Activated T-helper 2 cell treated with anti-CD3 and anti-CD28 coated beads, Interferon-gamma antibody, Interleukin-2, Interleukin-4, amounts not matched to agents 10 μg/mL and 5 μg/mL and 100 μg/mL, durations not matched to agents 14 hours and 24 hours and 36 hours (primary cell): Measurements from ENCODE around the gene SIGLECL1. TPM values are rescaled to one million over a fixed set of nuclear protein-coding genes. Genes with fewer than 3 reads are reported as not detected.

ENCODE experiments used
- DNase-seq: peaks from one replicate; pipeline ENCODE4 v3.0.0; 2021; ENCODE audit warnings: low spot score
- H3K27ac Mint-ChIP-seq: one replicate; pipeline ENCODE4 v1.8.0; 2021; ENCODE audit warnings: mixed read lengths
- H3K27me3 Mint-ChIP-seq: one replicate; pipeline ENCODE4 v1.8.0; 2021; ENCODE audit warnings: low read depth, mixed read lengths
- H3K36me3 Mint-ChIP-seq: one replicate; pipeline ENCODE4 v1.8.0; 2021; ENCODE audit warnings: low read depth, mixed read lengths
- H3K4me1 Mint-ChIP-seq: one replicate; pipeline ENCODE4 v1.8.0; 2021; ENCODE audit warnings: low read depth, mixed read lengths
- H3K4me3 Mint-ChIP-seq: one replicate; pipeline ENCODE4 v1.8.0; 2021; ENCODE audit warnings: low read depth, mild to moderate bottlenecking, moderate library complexity, mixed read lengths
- H3K9me3 Mint-ChIP-seq: one replicate; pipeline ENCODE4 v1.8.0; 2021; ENCODE audit warnings: mixed read lengths
- intact Hi-C: fragments of 100-400 bp; cut with micrococcal nuclease; formaldehyde crosslinking; loops from one replicate; pipeline ENCODE4 v1.15.1; 2023
- total RNA-seq: library from RNA; stranded (reverse); gene quantifications from 2 replicates; pipeline ENCODE4 v1.2.3, GENCODE V29; 2022

The SIGLECL1 gene
- total RNA-seq, 1 donor from 2014 or later, result not detected

GRCh38 chr19:51226067-51226466 is 24.8 kb upstream of the SIGLECL1 start:
- Mint-ChIP-seq H3K4me1 (peaks cover 54% of the 10 kb centered on the region), H3K36me3 (peaks cover 23% of the 10 kb centered on the region), H3K27me3 (peaks cover 40% of the 10 kb centered on the region), H3K9me3 (no peaks in the 10 kb centered on the region), H3K27ac (peak overlapping the region; percentile 51), H3K4me3 (peak overlapping the region; percentile 76)
- intact Hi-C loops, result loop anchor here (2.0 kb wide), 1 partner anchor 19 kb away; no protein-coding TSS in a partner anchor
- no peak for DNase-seq

GRCh38 chr19:51227326-51227725 is 23.6 kb upstream of the SIGLECL1 start:
- H3K9me3 Mint-ChIP-seq, result no peaks in the 10 kb centered on the region
- H3K4me1 Mint-ChIP-seq, result peaks cover 54% of the 10 kb centered on the region
- DNase-seq, result no peak
- H3K36me3 Mint-ChIP-seq, result peaks cover 31% of the 10 kb centered on the region
- H3K27me3 Mint-ChIP-seq, result peaks cover 43% of the 10 kb centered on the region
- H3K27ac Mint-ChIP-seq, result peak overlapping the region; percentile 50
- intact Hi-C loops, result loop anchor here (1.0 to 2.0 kb wide), 3 partner anchors 8 to 29 kb away; no protein-coding TSS in a partner anchor
- peak overlapping the region; percentile 61 for H3K4me3 Mint-ChIP-seq

GRCh38 chr19:51227966-51228365 is 22.9 kb upstream of the SIGLECL1 start:
- intact Hi-C loops, result loop anchor here (1.0 to 2.0 kb wide), 3 partner anchors 9 to 28 kb away; no protein-coding TSS in a partner anchor
- Mint-ChIP-seq H3K9me3 (peaks cover 4% of the 10 kb centered on the region), H3K36me3 (peaks cover 36% of the 10 kb centered on the region), H3K4me1 (peaks cover 54% of the 10 kb centered on the region), H3K27ac (peak overlapping the region; percentile 50), H3K4me3 (peak overlapping the region; percentile 61), H3K27me3 (peaks cover 44% of the 10 kb centered on the region)
- DNase-seq, result no peak

- no peak overlapping the region for H3K4me3 Mint-ChIP-seq
- intact Hi-C loops, result no loop called here
- H3K36me3 Mint-ChIP-seq, result peaks cover 17% of the 10 kb centered on the region
- no peak for DNase-seq
- no peak overlapping the region for H3K27ac Mint-ChIP-seq
- no peaks in the 10 kb centered on the region for H3K9me3 Mint-ChIP-seq
- H3K27me3 Mint-ChIP-seq, result peaks cover 11% of the 10 kb centered on the region
- H3K4me1 Mint-ChIP-seq, result peaks cover 13% of the 10 kb centered on the region
Measured at GRCh38 chr19:51240866-51241265, 10.0 kb upstream of the SIGLECL1 start.

- no peaks in the 10 kb centered on the region for H3K9me3 Mint-ChIP-seq
- peaks cover 27% of the 10 kb centered on the region for H3K4me1 Mint-ChIP-seq
- peaks cover 17% of the 10 kb centered on the region for H3K36me3 Mint-ChIP-seq
- no peak overlapping the region for H3K4me3 Mint-ChIP-seq
- intact Hi-C loops, result no loop called here
- peaks cover 11% of the 10 kb centered on the region for H3K27me3 Mint-ChIP-seq
- H3K27ac Mint-ChIP-seq, result no peak overlapping the region
- DNase-seq, result no peak
Measured at GRCh38 chr19:51242881-51243630, 7.8 kb upstream of the SIGLECL1 start.

GRCh38 chr19:51246164-51246552 is 4.7 kb upstream of the SIGLECL1 start:
- H3K4me3 Mint-ChIP-seq, result no peak overlapping the region
- peaks cover 4% of the 10 kb centered on the region for H3K9me3 Mint-ChIP-seq
- peaks cover 1% of the 10 kb centered on the region for H3K27me3 Mint-ChIP-seq
- intact Hi-C loops, result no loop called here
- H3K4me1 Mint-ChIP-seq, result peaks cover 44% of the 10 kb centered on the region
- H3K27ac Mint-ChIP-seq, result no peak overlapping the region
- peaks cover 8% of the 10 kb centered on the region for H3K36me3 Mint-ChIP-seq
- DNase-seq, result no peak

- Mint-ChIP-seq H3K36me3 (peaks cover 10% of the 10 kb centered on the region), H3K9me3 (peaks cover 4% of the 10 kb centered on the region), H3K4me1 (peaks cover 52% of the 10 kb centered on the region), H3K27me3 (no peaks in the 10 kb centered on the region), H3K4me3 (no peak overlapping the region), H3K27ac (no peak overlapping the region)
- no peak for DNase-seq
- intact Hi-C loops, result loop anchor here (1.0 kb wide), 1 partner anchor 29 kb away; no protein-coding TSS in a partner anchor
Measured at GRCh38 chr19:51247972-51248590, 2.8 kb upstream of the SIGLECL1 start.

GRCh38 chr19:51251468-51251820 is 564 bp downstream of the SIGLECL1 start:
- Mint-ChIP-seq H3K27me3 (no peaks in the 10 kb centered on the region), H3K4me1 (peaks cover 64% of the 10 kb centered on the region), H3K27ac (no peak overlapping the region), H3K36me3 (peaks cover 7% of the 10 kb centered on the region), H3K4me3 (no peak overlapping the region), H3K9me3 (peaks cover 4% of the 10 kb centered on the region)
- no peak for DNase-seq
- intact Hi-C loops, result no loop called here

- Mint-ChIP-seq H3K4me3 (no peak overlapping the region), H3K36me3 (peaks cover 7% of the 10 kb centered on the region), H3K9me3 (peaks cover 4% of the 10 kb centered on the region), H3K4me1 (peaks cover 63% of the 10 kb centered on the region), H3K27me3 (no peaks in the 10 kb centered on the region), H3K27ac (peak overlapping the region; percentile 55)
- no peak for DNase-seq
- intact Hi-C loops, result no loop called here
Measured at GRCh38 chr19:51252306-51253079, 1.6 kb downstream of the SIGLECL1 start.

GRCh38 chr19:51253088-51253806 is 2.4 kb downstream of the SIGLECL1 start:
- no peak overlapping the region for H3K4me3 Mint-ChIP-seq
- no peaks in the 10 kb centered on the region for H3K27me3 Mint-ChIP-seq
- H3K9me3 Mint-ChIP-seq, result peaks cover 4% of the 10 kb centered on the region
- peak overlapping the region; percentile 79 for H3K27ac Mint-ChIP-seq
- peaks cover 7% of the 10 kb centered on the region for H3K36me3 Mint-ChIP-seq
- DNase-seq, result no peak
- peaks cover 68% of the 10 kb centered on the region for H3K4me1 Mint-ChIP-seq
- intact Hi-C loops, result no loop called here

GRCh38 chr19:51256155-51256625 is 5.3 kb downstream of the SIGLECL1 start:
- intact Hi-C loops, result loop anchor here (1.0 to 5.0 kb wide), 5 partner anchors 29 to 185 kb away; no protein-coding TSS in a partner anchor
- H3K27me3 Mint-ChIP-seq, result peaks cover 9% of the 10 kb centered on the region
- DNase-seq, result peak; percentile 26
- H3K36me3 Mint-ChIP-seq, result peaks cover 7% of the 10 kb centered on the region
- H3K4me3 Mint-ChIP-seq, result peak overlapping the region; percentile 4
- H3K27ac Mint-ChIP-seq, result peak overlapping the region; percentile 87
- H3K9me3 Mint-ChIP-seq, result no peaks in the 10 kb centered on the region
- H3K4me1 Mint-ChIP-seq, result peaks cover 66% of the 10 kb centered on the region

GRCh38 chr19:51257471-51257870 is 6.6 kb downstream of the SIGLECL1 start:
- DNase-seq, result no peak
- intact Hi-C loops, result loop anchor here (2.0 to 5.0 kb wide), 2 partner anchors 145 to 183 kb away; no protein-coding TSS in a partner anchor
- Mint-ChIP-seq H3K27ac (peak overlapping the region; percentile 75), H3K27me3 (peaks cover 18% of the 10 kb centered on the region), H3K4me1 (peaks cover 58% of the 10 kb centered on the region), H3K9me3 (no peaks in the 10 kb centered on the region), H3K36me3 (peaks cover 1% of the 10 kb centered on the region), H3K4me3 (peak overlapping the region; percentile 22)
